HFFc6 (cell line): ENCODE results near the gene ASB2. TPM values are rescaled to one million over a fixed set of nuclear protein-coding genes. Genes with fewer than 3 reads are reported as not detected.

Source experiments
- DNase-seq: peaks from one replicate; pipeline ENCODE4 v3.0.0-alpha.2; 2018
- H3K27ac Mint-ChIP-seq: 2 replicates; pipeline ENCODE4 v1.8.0; 2020; ENCODE audit warnings: mild to moderate bottlenecking, mixed read lengths
- H3K27me3 Mint-ChIP-seq: 2 replicates; pipeline ENCODE4 v1.8.0; 2021; ENCODE audit warnings: mild to moderate bottlenecking, moderate library complexity, mixed read lengths; ENCODE audit not compliant: insufficient read depth
- H3K36me3 Mint-ChIP-seq: 2 replicates; pipeline ENCODE4 v1.8.0; 2021; ENCODE audit warnings: low read depth, mixed read lengths
- H3K4me1 Mint-ChIP-seq: 2 replicates; pipeline ENCODE4 v1.8.0; 2020; ENCODE audit warnings: low read depth, mixed read lengths
- H3K4me3 Mint-ChIP-seq: 2 replicates; pipeline ENCODE4 v1.8.0; 2020; ENCODE audit warnings: mild to moderate bottlenecking, moderate library complexity, mixed read lengths
- H3K9me3 Mint-ChIP-seq: 2 replicates; pipeline ENCODE4 v1.8.0; 2020; ENCODE audit warnings: mild to moderate bottlenecking, mixed read lengths
- CTCF ChIP-seq: fragments of 200-600 bp; sonication (generic); IDR thresholded peaks from 2 replicates; pipeline ENCODE4 v1.5.0; 2021; ENCODE audit warnings: antibody characterized with exemption, mild to moderate bottlenecking
- total RNA-seq, 6 experiments: library from RNA; stranded (reverse); fragmentation: NEBNext Ultra II Directional; extraction: Animal tissue kit (Norgen Biotek cat#: 25700); gene quantifications; 2 replicates in 1 of 6; 3 replicates in 5 of 6; pipeline ENCODE4 v1.2.3, GENCODE V29; 2021

ASB2 gene
- total RNA-seq, 6 experiments from 2014 or later, result not detected

GRCh38 chr14:94016446-94016976 is 40.1 kb upstream of the ASB2 start:
- Mint-ChIP-seq H3K9me3 (no peaks in the 10 kb centered on the region), H3K4me1 (peaks cover 12% of the 10 kb centered on the region)

GRCh38 chr14:94015223-94015622 is 38.9 kb upstream of the ASB2 start:
- peaks cover 10% of the 10 kb centered on the region for H3K4me1 Mint-ChIP-seq
- peak; percentile 26; the same call in 1 of the 2 replicates for TF ChIP-seq CTCF
- H3K9me3 Mint-ChIP-seq, result no peaks in the 10 kb centered on the region
- no peak overlapping the region for H3K27ac Mint-ChIP-seq
- no peak overlapping the region for H3K4me3 Mint-ChIP-seq
- H3K36me3 Mint-ChIP-seq, result no peaks in the 10 kb centered on the region
- H3K27me3 Mint-ChIP-seq, result peaks cover 30% of the 10 kb centered on the region
- DNase-seq, result no peak

More at GRCh38 chr14:94016446-94016976, 40.1 kb upstream of the ASB2 start:
- Mint-ChIP-seq H3K36me3 (no peaks in the 10 kb centered on the region), H3K4me3 (no peak overlapping the region), H3K27me3 (peaks cover 32% of the 10 kb centered on the region), H3K27ac (no peak overlapping the region)
- no peak for DNase-seq
- no peak for TF ChIP-seq CTCF

- H3K27me3 Mint-ChIP-seq, result peaks cover 32% of the 10 kb centered on the region
- H3K27ac Mint-ChIP-seq, result no peak overlapping the region
- no peak overlapping the region for H3K4me3 Mint-ChIP-seq
- TF ChIP-seq CTCF, result no peak
- H3K9me3 Mint-ChIP-seq, result no peaks in the 10 kb centered on the region
- DNase-seq, result no peak
- peaks cover 17% of the 10 kb centered on the region for H3K4me1 Mint-ChIP-seq
- no peaks in the 10 kb centered on the region for H3K36me3 Mint-ChIP-seq
These were observed 38.0 kb upstream of the ASB2 start for GRCh38 chr14:94014382-94014781.

GRCh38 chr14:94011795-94012194 is 35.4 kb upstream of the ASB2 start:
- H3K27ac Mint-ChIP-seq, result no peak overlapping the region; the same call in 1 of the 2 replicates
- DNase-seq, result peak; percentile 41
- no peak for TF ChIP-seq CTCF
- H3K4me3 Mint-ChIP-seq, result no peak overlapping the region
- H3K4me1 Mint-ChIP-seq, result peaks cover 17% of the 10 kb centered on the region
- no peaks in the 10 kb centered on the region for H3K36me3 Mint-ChIP-seq
- H3K27me3 Mint-ChIP-seq, result peaks cover 18% of the 10 kb centered on the region
- H3K9me3 Mint-ChIP-seq, result no peaks in the 10 kb centered on the region

- no peaks in the 10 kb centered on the region for H3K36me3 Mint-ChIP-seq
- peaks cover 12% of the 10 kb centered on the region for H3K27me3 Mint-ChIP-seq
- H3K9me3 Mint-ChIP-seq, result no peaks in the 10 kb centered on the region
- no peak overlapping the region for H3K4me3 Mint-ChIP-seq
- no peak for TF ChIP-seq CTCF
- no peak overlapping the region for H3K27ac Mint-ChIP-seq
- no peak for DNase-seq
- H3K4me1 Mint-ChIP-seq, result peaks cover 17% of the 10 kb centered on the region
These were observed 34.3 kb upstream of the ASB2 start for GRCh38 chr14:94010625-94011024.

GRCh38 chr14:94009767-94010166 is 33.4 kb upstream of the ASB2 start:
- Mint-ChIP-seq H3K4me1 (peaks cover 17% of the 10 kb centered on the region), H3K4me3 (no peak overlapping the region), H3K27ac (no peak overlapping the region), H3K36me3 (no peaks in the 10 kb centered on the region), H3K9me3 (no peaks in the 10 kb centered on the region), H3K27me3 (peaks cover 8% of the 10 kb centered on the region)
- TF ChIP-seq CTCF, result no peak
- DNase-seq, result peak; percentile 18
